RCC 7860 (cell line): ENCODE measurements around the gene SMIM11.
"Not testable (repeated sequence)": the region's sequence is repeated elsewhere in the genome, so short reads cannot be mapped to it uniquely, and the experiment has no call there.

Experiments used
- DNase-seq: peaks from one replicate; pipeline ENCODE4 v3.0.0-alpha.2; 2015; ENCODE audit warnings: low spot score
- FAIRE-seq: peaks from 2 replicates; lab custom pipeline; 2012; peaks lifted over from hg19 to GRCh38; lab: Jason Lieb, UNC

SMIM11 gene, protein sequence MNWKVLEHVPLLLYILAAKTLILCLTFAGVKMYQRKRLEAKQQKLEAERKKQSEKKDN

DNA sequence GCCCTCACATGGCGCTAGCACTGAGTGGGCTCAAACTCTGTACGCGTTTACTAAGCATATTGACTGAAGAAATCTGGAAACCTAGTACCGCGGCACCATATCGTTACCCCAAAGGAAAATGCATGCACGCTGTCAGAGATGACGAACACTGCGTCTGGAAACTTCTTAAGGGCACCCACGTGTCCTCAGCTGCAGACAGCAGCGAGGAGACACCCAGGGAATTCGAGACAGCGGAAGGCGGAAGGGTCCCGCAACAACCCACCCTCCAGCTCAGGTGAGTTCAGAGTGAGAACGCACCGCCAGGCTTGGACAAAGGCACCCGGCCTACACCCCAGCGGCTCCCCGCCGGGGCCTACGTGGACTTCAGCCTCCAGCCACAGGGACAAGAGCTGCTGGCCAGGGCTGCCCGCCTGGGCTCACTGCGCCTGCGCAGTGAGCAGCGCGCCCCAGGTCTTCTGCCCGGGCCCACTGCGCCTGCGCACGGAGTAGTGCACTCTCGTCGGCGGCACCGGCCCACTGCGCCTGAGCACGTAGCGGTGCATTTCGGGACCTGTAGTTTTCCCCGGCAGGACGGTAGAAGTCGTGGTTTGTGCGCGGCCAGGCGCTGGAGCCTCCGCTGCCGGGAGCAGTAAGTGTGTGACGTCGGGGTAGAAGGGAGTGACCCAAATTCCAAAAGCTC is at the start of gene SMIM11:
SMIM11 (plus strand) TSS at position 568 of the 679 bp plus-strand sequence. CDS start 3,998 bp downstream, outside the sequence.
- FAIRE-seq, DNase-seq: not testable (repeated sequence)

DNA sequence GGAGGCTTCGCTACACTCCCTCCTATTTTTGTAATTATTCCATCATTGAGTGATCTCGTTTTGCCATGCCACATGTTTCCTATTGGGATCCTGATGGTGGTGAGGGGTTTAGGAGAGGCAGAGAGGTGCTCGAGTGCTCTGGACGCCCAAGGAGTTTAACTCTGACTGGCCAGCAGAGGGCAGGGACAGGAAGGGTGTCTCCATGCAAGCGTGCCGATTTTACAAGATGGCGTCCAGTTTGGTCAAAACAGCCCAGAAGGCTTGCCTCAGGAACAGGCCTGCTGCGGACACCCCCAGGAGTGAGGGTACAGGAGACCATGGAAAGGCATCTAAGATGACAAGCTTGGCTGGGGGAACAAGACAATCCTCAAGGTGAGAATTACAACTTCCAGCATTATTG is 45.3 kb upstream of the SMIM11 start:
- DNase-seq (no peak), FAIRE-seq (no peak)

DNA sequence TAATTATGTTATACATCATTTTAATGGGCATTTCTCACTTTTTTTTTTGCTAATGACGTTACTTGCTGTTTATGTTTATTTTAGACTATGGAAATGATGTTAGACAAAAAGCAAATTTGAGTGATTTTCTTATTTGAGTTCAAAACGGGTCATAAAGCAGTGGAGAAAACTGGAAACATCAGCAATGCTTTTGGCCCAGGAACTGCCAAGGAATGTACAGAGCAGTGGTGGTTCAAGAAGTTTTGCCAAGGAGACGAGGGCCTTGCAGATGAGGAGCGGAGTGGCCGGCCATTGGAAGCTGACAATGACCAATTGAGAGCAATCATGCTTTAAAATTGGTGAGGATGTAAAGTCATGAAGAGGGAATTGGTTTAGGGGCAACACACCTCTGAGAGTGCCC is 43.6 kb upstream of the SMIM11 start:
- DNase-seq: no peak
- FAIRE-seq: no peak

DNA sequence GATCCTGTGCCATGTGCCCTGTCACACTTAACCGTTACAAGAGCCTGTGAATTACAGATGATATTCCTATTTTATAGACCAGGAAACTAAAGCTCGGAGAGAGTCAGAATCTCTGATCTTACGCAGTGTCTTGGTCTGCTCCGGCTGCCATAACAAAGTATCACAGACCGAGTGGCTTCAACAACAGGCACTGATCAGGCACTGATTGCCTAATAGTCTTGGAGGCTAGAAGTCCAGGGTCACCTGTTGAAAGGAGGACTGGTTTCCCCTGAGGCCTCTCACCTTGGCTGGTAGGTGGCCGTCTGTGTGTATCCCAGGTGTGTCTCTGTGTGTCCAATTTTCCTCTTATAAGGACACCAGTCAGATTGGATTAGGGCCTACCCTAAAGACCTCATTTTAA is 43.0 kb upstream of the SMIM11 start:
- FAIRE-seq (no peak), DNase-seq (no peak)

DNA sequence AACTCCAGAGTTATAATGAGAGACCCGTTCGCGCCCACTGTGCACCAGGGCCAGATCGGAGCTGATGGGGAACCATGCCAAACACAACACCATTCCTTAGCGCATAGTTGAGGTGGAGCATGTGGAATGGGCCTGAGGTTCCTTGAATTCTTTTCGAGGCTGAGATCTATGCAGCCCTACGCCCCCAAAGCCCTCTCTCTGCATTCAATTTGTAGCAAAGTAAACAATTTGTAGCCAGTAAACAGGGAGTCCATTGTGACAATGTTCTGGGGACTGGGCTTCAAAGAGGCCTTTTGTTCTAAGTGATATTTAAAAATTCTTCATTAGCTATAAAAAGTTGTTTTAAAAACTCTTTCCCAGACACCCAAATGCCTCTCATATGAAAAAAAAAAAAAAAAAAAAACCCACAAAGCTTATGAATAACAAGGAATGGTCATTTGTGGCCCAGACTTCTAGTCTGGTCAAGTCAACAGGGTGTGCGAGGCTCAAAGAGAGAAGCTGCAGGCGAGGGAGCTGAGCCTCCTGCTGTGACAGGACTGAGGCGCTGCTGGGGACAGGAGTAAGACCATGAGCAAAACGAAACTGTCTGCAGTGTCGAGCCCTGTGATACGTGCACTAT is 42.1 kb upstream of the SMIM11 start:
- no peak for FAIRE-seq
- DNase-seq: no peak

DNA sequence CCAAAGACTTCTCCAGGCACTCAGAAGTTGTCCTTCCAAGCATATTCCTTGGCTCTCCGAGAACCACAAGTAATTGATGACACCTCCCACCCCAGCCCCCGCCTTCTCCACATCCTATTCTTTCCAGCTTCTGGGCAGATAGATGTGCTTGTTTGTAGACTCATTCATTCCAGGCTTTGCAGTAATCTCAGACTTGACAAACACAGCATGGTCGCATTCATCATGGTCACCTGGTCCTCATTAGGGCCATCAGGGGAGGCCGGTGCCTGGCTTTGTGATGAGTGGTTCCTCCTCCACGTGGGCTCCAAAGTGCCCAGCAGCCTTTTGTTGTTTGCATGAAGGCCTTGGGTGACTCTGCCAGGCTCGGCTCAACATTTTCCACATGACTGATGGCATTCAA is 40.0 kb upstream of the SMIM11 start:
- DNase-seq: no peak

DNA sequence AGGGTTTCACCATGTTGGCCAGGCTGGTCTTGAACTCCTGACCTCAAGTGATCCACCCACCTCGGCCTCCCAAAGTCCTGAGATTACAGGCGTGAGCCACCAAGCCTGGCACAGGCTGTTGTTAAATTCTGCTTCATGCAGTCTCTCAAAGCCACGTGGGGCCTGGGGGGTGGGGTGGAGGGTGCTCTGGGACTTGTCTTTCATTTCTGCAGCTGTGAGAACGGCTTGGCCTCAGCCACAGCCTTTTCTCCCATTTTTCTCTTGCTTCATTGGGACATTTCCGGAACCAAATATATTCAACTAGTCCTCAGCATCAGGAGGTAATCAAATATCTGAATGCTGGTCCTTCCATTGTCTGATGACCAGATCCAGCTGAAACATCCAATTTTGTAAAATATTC is 39.1 kb upstream of the SMIM11 start:
- FAIRE-seq (no peak), DNase-seq (no peak)

More for the DNA sequence above, 40.0 kb upstream of the SMIM11 start:
- no peak for FAIRE-seq

DNA sequence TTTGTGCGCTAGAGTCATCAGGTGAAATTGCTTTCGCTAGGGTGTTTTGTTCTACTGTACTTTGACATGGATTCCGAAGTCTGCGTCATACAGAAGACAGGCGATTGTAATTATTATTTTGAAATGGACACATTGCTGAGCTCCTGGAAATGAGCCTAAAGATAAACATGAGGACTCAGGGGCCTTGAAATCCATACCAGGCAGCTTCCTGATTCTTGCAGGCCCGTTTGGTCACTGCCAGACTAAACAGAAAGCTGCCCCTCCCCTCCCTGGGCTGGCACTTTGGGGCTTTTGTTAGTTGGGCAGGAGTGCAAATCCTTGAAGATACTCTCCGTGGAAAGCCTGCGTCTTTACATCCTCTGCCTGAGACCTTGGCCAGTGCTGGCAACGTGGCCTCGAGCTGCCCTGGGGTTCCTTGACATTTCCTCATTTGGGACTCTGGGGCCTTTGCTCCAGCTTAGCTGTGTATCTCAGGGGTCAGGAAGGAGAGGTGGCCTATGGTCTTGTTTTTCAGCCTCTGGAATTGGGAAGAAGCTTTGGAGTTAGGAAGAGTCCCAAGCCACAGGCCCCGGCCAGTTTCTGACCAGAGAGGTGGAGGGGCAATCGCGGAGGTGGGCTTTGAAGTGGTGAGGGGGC is 38.4 kb upstream of the SMIM11 start:
- DNase-seq: no peak
- no peak for FAIRE-seq

DNA sequence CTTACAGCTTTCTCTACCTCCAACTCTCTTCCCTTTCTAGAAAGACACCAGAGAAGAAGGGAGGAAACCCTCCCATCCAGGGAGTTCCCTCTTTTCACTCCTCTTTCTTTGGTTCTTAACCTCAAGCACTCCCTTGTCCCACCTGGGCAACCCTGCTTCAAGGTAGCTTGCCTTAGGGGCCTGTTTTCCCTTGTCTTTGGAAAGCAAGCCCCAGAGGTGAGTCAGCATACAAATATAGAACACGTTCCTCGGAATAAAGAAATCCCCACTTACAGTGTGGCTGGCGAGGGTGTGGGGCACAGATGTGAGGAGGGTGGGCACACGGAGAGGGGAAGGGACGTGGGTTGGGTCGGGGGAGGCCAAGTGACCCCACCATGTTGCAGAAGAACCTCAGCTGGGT is 37.6 kb upstream of the SMIM11 start:
- DNase-seq (no peak), FAIRE-seq (no peak)

DNA sequence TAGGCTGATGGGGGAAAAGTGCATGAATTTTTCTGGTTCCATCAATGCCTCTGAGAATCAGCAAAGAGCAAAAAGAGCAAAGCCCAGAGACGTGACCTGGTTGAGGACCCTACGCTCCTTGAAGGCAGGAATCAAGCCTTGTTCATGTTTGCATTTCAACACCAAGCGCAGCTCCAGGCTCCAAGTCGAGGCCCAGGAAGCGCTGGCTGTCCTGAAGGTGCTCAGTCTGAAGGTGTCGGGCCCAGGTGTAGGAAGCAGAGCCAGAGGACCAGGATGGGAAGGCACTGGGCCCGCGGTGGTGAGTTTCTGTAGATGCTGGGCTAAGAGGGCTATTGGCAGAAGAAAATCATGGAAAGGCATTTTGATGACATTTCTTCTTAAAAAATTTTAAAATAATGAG is 37.1 kb upstream of the SMIM11 start:
- no peak for DNase-seq
- FAIRE-seq: no peak

DNA sequence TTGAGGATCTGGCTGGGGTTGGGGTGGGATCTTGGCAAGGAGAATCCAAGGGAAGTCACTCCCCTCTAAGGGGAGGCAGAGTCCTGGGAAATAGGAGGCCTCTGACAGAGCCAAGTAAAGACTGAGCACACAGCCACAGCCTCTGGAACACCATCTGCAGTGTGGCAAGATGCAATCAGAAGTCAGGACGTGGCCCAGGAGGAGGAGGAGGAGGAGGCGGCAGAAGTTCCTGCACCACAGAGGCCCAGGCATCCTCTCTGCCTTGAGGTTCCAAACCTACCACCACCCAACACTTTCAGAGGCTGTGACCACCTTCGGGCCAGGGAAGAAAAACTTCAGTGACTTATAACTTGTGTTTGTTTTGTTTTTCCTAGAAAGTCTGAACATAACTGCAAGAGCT is 35.2 kb upstream of the SMIM11 start:
- no peak for FAIRE-seq
- DNase-seq: no peak

DNA sequence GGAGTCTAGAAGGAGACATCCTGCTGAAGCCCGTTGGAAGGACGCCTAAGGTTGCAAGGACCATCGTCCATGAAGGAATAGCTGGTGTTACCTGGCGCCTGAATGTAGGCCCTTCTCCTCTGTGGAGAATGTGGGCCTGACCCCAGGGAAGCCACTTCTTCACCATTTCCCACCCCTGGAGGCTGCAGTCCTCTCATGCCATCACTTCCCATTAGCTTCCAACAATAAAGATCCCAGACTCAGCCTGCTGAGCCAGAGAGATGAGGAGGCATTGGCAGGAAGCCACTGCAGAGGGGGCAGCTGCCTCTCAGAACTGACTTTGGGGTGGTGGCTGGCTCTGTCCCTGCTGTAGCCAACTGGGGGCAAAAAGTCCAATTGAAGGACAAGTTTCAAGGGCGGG is 32.8 kb upstream of the SMIM11 start:
- FAIRE-seq: no peak
- no peak for DNase-seq

DNA sequence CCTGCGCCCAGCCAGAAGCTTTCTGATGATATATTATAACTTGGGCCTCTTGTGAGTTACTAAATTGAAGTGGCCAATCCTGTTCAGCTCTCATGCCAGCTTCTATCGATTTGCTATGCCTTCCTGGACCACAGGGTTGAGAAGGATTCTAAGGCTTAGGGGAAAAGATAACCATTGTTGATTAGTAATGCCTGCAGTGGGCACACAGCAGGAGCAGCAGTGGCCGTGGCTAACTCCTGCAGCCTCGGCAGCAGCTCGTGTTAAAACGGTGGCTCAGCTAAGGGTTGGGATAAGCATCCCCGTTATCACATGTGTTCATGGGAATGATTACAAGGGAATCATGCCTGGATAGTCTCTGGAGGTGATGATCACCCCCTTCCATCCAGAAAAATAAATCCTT is 32.0 kb upstream of the SMIM11 start:
- no peak for DNase-seq
- no peak for FAIRE-seq

DNA sequence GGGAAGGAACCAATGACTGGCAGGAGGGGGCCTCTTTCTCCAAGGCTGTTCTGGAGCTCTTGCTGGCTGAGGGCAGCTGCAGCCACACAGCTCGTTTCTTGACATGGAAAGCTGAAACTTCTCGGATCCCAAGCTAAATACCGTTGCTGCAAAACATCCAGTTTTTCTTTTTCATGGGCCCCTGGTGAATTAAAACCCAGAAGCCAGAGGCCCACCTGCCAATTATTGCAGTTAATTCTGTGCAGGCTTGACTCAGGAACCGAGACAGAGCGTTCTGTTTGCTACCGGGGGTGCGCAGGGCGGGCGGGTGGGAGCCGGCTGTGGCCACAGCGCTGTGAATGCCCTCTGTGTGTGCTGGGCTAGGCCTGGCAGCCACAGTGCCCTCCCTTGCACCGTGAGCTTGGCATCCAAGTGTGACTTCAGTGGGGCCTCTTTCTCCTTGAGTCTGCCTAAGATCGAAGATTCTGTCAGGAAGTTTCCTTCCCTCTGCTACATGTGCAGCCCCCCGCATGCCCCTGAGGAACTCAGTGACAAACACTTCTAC is 31.4 kb upstream of the SMIM11 start:
- FAIRE-seq (no peak), DNase-seq (no peak)

DNA sequence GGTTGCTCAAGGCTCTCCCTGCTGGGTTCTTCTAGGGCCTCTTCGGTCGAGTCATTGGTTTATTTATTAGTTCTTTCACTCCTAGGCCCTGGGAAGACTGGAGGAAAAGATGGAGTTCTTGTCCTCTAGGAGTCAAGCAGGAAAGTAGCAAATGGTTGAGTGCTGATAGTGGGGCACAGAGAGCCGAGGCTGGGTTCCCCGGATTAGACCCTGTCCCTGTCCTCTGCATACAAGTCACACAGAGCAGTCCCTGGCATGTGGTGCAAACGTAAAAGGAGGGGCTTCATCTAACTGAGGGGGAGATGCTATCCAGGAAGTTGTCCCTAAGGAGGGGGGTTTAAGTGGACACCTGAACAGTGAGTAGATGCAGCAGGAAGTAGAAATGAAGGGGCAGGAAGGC is 30.7 kb upstream of the SMIM11 start:
- DNase-seq: no peak
- no peak for FAIRE-seq

DNA sequence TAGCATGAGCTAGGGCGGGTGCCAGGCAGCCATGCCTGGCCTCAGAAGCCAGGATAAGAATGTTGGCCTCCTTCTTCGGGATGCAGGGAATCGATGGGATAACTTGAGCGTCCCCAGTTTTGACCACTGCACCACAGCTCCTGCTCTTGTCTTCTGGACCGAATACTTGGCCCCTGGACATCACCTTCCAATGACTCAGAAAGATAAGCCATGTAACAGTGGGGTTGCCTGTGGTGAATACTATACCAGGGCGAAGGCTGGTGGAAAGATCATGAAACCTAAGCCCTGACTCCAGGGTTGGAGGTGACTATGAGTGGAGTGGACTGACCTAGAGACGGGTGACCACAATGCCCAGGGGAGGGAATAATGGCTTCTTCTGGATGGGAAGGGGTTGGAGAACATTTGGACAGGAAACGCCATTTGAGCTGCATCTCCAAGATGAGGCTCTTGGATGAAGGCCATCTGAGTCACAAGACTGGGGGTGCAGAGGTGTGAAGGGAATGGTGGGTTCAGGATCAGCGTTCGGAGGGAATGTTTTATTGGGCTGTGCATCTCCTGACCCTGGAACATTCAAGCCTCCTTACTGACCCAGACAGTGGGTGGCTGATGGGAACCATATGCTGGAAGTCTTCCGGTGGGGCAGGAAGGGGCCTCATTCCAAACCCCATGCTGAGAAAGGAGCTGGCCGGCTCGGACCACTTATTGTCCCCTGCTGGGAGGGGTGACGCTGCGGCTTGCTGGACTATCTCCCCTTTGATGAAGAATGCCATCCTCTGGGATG is 30.0 kb upstream of the SMIM11 start:
- FAIRE-seq: no peak
- no peak for DNase-seq

DNA sequence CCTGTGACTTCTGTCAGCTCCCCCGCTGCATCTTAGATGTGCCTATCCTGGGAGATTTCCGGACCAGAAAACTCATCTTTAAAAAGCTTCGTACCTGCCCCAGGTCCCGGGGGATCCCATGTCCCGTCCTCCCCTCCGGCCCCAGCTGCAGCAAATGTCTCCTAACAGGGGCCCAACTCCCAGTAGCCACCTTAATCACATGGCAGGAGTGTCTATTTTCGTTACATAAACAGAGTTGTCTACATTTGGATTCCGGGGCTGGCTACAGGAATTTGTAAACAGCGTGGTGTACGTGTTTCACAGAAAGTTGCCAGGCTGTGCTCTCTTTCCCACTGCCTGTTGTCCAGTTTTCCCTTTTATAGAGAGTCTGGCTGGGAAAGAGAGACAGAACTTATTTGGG is 29.4 kb upstream of the SMIM11 start:
- FAIRE-seq: no peak
- no peak for DNase-seq

DNA sequence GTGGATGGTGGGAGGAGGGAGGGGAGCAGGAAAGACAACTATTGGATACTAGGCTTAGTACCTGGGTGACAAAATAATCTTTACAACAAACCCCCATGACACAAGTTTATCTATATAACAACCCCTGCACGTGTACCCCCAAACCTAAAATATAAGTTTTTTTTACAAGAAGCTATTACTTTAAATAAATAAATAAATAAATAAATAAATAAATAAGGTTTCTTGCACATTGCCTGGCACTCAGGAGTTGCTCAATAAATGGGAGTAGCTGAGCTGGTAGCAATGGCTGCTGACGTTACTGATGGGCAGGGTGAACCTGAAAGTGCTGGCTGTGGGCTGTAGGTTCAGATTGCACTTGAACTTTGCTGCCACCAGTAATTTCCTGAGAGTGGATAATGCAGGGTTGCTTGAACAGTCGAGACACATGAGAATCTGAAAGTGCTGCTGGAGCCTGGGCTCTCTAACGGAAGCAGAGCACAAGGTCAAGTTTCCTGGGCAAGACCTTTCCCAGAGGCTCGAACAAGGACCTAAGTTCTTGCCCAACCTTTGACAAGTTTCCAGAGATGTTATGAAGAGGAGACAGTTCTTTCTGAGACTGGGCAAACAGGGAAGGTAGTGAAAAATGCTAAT is 26.3 kb upstream of the SMIM11 start:
- DNase-seq: no peak
- FAIRE-seq: no peak

DNA sequence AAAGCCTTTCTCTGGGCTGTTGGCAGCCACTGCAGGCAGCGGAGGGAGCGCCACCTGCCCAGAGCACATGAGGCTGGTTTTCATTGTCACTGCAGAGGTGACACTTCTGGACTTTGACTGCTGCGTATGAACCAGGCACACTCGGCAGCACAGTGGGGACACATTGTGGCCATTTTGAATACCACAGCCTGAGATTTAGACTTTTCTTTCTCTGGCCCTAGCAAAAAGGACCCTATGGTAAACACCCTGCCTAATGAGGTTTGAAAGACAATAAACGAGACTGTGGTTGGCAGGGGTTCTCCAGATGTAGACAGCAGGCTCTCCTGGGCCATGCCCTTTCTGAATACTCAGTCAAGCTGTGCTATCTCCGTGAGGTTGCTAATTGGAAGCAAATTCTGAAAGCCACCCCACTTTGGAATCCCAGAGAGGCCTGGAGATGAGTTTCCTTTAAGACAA is 23.5 kb upstream of the SMIM11 start:
- DNase-seq (peak; percentile 34), FAIRE-seq (no peak)

DNA sequence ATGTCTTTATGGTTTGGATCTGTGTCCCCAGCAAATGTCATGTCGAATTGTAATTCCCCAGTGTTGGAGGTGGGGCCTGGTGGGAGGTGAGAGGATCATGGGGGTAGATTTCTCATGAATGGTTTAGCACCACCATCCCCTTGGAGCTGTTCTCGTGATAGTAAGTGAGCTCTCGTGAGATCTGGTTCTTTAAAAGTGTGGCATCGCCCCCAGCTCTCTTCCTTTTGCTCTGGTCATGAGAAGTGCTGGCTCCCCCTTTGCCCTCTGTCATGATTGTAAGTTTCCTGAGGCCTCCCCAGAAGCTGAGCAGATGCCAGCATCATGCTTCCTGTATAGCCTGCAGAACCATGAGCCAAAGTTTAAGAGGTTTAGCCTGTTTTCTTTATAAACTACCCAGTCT is 22.8 kb upstream of the SMIM11 start:
- FAIRE-seq (no peak), DNase-seq (no peak)

DNA sequence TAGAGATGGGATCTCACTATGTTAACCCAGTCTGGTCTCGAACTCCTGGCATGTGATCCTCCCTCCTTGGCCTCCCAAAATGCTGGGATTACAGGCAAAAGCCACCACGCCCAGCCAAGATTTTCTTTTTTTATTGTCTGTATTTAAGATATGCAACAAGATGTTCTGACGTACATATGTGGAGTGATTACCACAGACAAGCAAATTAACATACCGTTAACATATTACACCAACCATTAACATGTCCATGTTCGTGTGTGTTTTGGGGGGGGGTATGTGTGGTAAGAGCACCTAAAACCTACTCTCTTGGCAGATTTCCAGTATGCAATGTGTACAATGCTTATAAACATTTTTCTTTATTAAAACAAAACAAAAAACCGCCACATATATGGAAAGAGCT is 22.1 kb upstream of the SMIM11 start:
- FAIRE-seq (no peak), DNase-seq (no peak)
